Stimulated activated CD4-positive, alpha-beta T cell treated with anti-CD3 and anti-CD28 coated beads, Interleukin-4, amount 100 ng/mL, for 4 hours (primary cell): Measurements from ENCODE around the gene PEG3.
"Not testable (repeated sequence)": the region's sequence is repeated elsewhere in the genome, so short reads cannot be mapped to it uniquely, and the experiment has no call there.

Source experiments
- DNase-seq, 2 experiments: peaks; one replicate each; pipeline ENCODE4 v3.0.0-alpha.2; 2020

The PEG3 gene

GRCh38 chr19:56840451-56841192 lies at the start of gene PEG3, which contains the start of gene ZIM2:
PEG3 (minus strand) TSS chr19:56840726; CDS start chr19:56824655, 16,071 bp downstream.
ZIM2 (minus strand) TSS chr19:56840726; CDS start chr19:56824277, 16,449 bp downstream.
- DNase-seq, result no peak

- DNase-seq, result no peak
These were observed 44.9 kb upstream of the PEG3 start for GRCh38 chr19:56885173-56885985.

GRCh38 chr19:56884441-56884840 lies 43.9 kb upstream of the PEG3 start:
- DNase-seq, result no peak

GRCh38 chr19:56880592-56881190 lies 40.2 kb upstream of the PEG3 start:
- no peak for DNase-seq

GRCh38 chr19:56877069-56877715 lies 36.7 kb upstream of the PEG3 start:
- DNase-seq, result no peak

- no peak for DNase-seq
These were observed 35.2 kb upstream of the PEG3 start for GRCh38 chr19:56875717-56876116.

GRCh38 chr19:56874530-56874929 lies 34.0 kb upstream of the PEG3 start:
- no peak for DNase-seq

- DNase-seq, result no peak
These were observed 33.0 kb upstream of the PEG3 start for GRCh38 chr19:56873493-56873892.

- no peak for DNase-seq
These were observed 29.4 kb upstream of the PEG3 start for GRCh38 chr19:56869886-56870285.

- DNase-seq, result no peak
These were observed 27.9 kb upstream of the PEG3 start for GRCh38 chr19:56868446-56868845.

- DNase-seq, result no peak
These were observed 26.0 kb upstream of the PEG3 start for GRCh38 chr19:56866538-56866937.

GRCh38 chr19:56864443-56865125 lies 24.1 kb upstream of the PEG3 start:
- DNase-seq, result no peak

GRCh38 chr19:56862741-56863140 lies 22.2 kb upstream of the PEG3 start:
- no peak for DNase-seq

GRCh38 chr19:56860409-56860808 lies 19.9 kb upstream of the PEG3 start:
- DNase-seq, result not testable (repeated sequence)

GRCh38 chr19:56858026-56858425 lies 17.5 kb upstream of the PEG3 start:
- DNase-seq, result no peak

GRCh38 chr19:56856822-56857221 lies 16.3 kb upstream of the PEG3 start:
- DNase-seq, result no peak

GRCh38 chr19:56852361-56852760 lies 11.8 kb upstream of the PEG3 start:
- not testable (repeated sequence) for DNase-seq

- DNase-seq, result no peak
These were observed 7.6 kb upstream of the PEG3 start for GRCh38 chr19:56848166-56848565.

GRCh38 chr19:56842412-56842811 lies 1.9 kb upstream of the PEG3 start:
- DNase-seq, result no peak

GRCh38 chr19:56841193-56841543 lies 642 bp upstream of the PEG3 start:
- no peak for DNase-seq

- DNase-seq, result no peak
These were observed 675 bp downstream of the PEG3 start for GRCh38 chr19:56839652-56840450.
